DMS53 (cell line): Measurements from ENCODE around the gene SERINC5.
"Not testable (repeated sequence)": the region's sequence is repeated elsewhere in the genome, so short reads cannot be mapped to it uniquely, and the experiment has no call there.

Source experiments
- DNase-seq: peaks from one replicate; lab custom pipeline; 2025; lab: John Stamatoyannopoulos, UW

The SERINC5 gene

DNA sequence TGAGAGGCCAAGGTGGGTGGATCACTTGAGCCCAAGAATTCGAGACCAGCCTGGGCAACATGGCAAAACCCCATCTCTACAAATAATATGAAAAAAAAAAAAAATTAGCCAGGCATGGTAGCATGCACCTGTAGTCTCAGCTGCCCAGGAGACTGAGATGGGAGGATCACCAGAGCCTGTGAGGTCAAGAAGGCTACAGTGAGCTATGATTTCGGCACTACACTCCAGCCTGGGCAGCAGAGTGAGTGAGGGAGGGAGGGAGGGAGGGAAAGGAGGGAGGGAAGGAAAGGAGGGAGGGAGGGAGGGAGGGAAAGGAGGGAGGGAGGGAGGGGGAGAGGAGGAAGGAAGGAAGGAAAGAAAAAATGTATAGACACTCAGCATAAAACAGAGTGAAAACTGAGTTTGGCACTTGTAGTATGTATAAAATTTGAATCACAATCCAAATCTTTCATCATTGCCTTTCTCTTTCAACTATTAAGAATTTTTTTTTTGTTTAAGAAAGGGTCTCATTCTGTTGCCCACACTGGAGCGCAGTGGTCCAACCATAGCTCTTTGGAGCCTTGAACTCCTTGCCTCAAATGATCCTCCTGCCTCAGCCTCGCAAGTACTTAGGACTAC, 27.8 kb downstream of the SERINC5 start:
- no peak for DNase-seq

DNA sequence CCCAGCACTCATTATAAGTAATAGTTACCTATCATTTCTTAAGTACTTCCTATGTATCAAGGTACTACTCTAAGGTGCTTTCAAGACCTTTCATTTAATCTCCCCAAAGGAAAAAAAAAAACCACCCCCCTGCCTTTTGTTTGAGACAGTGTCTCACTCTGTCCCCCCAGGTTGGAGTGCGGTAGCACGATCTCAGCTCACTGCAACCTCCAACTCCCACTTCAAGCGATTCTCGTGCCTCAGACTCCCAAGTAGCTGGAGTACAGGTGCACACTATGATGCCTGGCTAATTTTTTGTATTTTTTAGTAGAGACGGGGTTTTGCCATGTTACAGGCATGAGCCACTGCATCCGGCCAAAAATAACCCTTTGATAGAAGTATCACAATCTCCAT, 29.9 kb downstream of the SERINC5 start:
- no peak for DNase-seq

DNA sequence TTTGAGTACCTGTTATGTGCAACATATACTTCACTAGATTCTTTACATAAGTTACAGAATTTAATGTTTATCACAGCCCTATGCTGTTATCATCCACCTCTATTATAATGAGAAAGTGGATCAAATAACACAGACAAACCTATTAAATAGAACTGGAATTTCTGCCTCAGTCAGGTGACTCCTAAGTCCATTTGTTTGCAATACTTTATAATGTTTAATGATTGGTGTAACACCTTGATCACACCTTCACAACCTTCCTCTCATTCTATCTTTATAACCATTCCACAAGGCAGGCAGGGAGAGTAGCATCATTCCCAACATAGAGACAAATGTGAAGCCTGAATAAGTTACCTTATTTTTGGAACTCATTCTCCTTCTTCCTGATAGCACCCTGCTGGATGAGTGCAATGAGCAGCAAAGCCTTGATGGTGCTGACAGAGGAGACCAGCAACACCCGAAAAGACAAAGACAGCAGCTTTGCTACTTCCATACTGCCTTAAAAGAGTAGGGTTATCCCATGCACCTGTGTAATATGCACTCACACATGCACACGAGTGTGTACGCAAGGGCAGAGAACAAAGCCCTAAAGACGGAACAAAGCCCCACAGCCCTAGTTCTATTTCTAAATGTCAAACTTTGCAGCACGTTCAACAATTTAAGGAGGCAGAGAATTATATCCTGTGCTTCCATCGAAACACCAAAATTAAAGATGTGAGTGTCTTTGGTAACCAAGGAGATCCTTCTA, 30.5 kb downstream of the SERINC5 start:
- DNase-seq = no peak

DNA sequence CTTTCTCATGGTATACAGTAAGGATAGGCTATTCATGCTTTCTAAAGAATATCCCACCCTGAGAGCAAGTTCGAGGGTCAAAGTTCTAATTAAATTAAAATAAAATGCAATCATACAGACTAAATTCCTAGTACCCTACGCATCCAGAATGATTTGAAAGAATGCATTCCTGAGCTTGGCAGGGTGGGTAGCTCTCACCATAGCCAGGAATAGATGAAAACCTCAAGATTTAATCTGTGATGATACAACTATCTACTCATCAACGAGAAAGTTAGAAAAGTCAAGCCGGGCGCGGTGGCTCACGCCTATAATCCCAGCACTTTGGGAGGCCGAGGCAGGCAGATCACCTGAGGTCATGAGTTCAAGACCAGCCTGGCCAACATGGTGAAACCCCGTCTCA, 32.3 kb downstream of the SERINC5 start:
- DNase-seq = no peak

DNA sequence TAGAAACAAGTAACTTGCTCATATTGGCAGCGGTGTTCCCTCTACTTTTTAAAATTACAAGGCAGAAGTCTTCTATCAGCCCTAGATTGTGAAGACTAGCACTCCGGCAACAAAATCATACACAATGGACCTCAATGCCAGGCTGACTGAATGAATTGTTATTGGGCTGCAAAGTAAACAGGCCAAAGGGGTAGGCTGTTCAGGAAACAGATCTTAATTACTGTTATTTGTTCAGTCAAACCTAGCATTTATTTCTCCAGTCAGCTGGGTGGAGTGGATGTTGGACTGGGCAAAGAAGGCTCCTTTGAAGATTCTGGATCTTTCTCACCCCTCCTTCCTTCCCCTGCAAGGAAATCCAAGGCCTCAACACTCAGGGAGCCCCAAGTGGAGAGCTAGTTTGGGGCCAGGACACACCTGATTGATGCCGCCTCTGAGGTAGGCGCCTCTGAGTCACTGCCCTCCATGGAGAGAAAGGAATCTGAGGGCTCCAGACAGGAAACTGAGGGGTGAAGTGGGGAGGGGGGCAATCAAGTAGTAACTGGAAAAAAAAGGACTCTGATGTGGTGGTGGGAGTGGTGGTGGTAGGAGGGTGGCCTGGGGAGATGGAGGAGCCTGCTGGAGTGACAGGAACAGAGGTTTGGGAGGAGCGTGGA, 35.5 kb downstream of the SERINC5 start:
- DNase-seq = no peak

DNA sequence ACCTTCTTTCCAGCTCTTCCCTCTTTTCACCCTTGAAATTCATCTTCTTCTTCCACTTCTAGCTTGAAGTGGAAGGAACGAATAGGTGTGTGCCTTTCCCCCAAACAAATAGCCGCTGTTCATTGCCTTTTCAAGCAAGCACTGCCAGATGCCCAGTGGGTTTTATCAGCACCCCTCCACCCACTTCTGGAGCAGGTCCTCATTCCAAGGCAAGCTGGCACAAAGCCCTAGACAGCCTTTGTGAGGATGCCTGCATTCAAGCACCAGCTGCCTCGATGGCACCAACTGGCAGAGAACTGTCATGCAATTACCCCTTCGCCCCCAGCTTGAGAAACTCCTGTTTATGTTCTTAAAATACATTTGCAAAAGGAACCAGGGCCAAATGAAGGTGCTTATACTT, 36.5 kb downstream of the SERINC5 start:
- DNase-seq = no peak

DNA sequence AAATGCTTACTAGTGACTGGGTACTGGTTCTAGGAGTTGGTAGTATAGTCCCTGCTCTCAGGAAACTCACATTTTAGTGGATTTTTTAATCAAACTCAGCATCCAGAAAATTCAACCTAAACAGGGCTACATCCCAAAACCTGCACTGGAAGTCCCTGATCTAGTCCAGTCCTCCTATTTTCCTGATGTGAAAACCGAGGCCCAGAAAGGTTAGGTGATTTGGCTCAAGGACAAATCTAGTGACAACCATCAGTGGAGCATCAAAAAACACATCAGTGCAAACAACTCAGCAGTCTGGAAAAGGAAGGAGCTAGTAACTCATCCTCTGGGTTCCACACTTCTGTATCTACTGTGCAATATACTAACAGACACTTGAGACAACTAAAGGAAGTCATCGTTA, 38.2 kb downstream of the SERINC5 start:
- no peak for DNase-seq

DNA sequence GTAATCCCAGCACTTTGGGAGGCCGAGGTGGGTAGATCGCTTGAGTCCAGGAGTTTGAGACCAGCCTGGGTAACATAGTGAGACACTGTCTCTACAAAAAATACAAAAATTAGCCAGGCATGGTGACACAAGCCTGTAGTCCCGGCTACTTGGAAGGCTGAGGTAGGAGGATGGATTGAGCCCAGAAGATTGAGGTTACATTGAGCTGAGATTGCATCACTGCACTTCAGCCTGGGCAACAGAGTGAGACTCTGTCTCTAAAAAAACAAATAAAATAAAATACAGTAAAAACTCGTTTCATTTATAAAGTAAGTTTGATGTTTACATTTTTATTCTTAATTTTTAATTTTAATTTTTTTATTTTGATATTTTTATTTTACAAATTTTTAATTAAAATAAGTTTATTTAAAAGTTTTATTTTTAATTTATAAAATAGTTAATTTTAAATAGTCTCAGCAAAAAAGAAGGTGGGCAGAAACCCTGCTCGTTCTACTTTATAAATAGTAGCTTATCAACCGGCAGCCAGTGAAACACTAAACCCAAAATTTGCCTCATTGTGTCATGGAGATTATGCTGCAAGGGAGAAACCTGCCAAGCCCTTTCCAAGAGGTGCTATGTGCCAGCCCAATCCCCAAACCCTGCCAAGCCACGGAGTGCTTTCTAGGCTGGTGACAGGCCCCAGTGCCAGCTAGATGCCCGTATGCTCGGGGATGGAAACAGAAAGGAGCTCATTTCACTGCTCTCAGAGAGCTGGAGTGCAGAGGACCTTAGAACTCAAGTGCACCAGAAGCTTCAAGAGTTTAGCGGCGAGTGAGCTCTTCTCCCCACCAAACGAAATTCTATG, 38.9 kb downstream of the SERINC5 start:
- no peak for DNase-seq

DNA sequence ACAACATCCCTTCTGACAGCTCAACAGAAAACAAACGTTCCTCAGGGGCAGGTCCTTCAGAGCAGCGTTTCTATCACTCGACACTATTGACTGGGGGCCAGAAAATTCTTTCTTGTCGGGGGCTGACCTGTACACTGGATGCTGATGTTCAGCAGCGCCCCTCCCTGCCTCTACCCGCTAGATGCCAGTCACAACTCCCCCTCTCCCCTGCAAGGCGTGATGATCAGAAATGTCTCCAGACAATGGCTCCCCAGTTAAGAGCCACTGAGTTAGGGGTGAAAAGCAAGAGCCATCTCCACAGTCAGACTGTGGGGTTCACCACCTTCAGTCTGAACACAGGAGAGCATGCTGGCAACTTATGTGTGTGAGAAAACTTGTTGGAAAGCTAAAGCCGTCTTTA, 39.8 kb downstream of the SERINC5 start:
- DNase-seq = no peak

DNA sequence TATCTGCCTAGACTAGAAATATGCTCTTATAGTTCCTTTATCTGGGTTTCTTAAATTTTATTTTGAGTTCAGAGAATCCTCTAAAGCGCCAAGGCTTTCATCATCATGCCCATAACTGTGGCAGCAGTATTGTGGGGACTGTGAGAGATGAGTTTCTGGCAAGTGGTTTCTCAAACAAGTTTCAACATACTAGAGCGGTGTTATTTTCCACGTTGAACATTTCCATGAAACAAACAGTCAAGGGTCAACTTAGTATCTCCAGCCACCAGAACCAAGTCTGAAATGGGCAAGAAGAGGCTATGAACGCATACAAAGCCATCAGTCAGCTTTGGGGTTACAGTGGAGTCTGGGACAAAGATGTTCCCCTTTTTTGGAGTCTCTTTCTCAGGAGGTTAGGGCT, 40.3 kb downstream of the SERINC5 start:
- no peak for DNase-seq

DNA sequence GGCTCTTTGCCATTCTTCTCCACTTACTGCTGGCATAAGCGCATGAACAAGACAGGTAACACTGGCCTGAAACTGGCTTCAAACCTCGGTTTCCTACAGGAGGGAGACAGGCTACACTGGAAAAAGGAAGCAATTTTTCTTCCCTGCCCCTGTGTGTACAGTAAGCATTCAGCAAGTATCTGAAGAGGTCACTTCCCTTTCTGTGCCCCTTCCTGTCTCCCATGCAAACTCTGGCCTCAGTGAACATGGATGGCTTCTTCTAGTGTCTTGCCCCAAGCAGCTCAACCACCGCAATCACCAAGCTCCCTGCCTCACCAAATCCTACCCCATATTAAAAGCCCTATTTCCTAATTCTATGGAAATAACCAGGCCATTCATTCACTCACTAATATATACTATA, 42.4 kb downstream of the SERINC5 start:
- peak; percentile 8 for DNase-seq

DNA sequence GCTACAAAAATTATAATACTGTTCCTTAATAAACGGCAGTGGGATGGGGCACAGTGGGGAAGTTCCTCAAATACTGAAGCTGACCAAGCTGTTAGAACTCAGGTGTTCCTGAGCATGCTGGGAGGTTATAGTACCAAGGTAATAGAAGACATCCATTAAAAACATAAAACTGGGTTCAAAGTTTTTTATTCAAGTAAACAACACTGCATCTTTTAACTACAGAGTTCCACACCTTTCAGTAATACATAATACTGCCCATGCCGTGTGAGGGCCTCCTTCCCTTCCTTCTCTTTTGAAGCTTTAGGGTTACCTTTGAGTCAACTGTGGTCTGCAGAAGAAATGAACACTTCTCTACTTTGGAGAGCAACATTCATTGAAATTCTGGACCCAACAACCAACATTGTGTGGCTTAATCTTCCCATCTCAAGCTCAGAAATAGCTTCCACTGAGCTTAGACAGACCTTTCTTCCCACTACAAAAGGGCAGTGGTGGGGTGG, 43.6 kb downstream of the SERINC5 start:
- DNase-seq = no peak

DNA sequence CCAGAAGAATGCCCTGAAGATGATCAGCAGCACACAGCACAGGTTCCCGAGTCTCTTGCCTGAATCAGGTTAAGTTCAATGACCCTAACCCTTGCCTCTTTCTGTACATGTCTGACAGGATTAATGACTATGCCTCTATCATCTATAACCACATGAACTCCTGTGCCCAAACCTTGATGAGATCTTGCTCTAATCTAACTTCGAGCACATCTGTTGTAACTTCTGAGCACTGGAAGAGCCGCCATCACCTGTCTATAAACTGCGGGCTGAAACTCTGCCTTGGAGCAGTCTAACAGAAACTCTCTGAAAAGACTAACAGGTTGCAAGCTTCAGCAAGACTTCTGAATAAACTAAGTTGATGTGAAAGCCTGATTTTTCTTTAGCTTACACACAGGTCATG, 44.5 kb downstream of the SERINC5 start:
- DNase-seq = no peak

DNA sequence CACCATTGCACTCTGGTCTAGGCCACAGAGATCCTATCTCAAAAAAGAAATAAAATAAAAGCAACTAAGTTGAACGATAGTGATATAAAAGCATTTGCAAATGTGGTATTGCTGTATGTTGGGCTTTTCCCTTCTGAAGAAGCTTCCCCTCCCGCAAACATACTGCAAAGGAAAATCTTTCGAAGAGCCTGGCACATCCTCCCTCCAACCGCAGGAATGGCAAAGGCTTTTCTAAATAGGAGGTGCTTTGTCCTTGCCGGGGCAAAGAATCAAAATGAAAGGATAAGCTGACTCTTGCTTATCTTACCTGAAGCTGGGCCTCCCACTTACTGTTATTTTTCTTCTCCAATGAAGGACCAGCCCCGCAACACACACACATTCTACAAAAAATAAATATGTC, 45.8 kb downstream of the SERINC5 start:
- no peak for DNase-seq

DNA sequence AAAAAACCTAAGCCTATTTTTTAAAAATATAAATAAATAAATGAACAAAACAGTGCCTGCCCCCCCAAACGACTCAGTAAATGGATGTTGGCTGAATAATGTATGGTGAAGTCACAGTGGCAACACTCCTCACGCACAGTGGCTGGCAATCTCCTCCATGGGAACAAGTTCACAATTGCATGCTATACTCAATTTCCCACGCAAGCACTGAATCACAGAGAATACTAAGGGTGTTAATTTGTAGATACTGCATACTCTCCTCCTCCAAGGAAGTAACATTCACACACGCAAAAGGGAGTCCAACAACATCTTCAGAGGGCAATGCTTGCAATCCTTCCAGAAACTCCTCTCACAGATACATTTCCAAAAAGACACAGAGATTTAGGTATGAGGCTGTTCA, 47.5 kb downstream of the SERINC5 start:
- DNase-seq = no peak

DNA sequence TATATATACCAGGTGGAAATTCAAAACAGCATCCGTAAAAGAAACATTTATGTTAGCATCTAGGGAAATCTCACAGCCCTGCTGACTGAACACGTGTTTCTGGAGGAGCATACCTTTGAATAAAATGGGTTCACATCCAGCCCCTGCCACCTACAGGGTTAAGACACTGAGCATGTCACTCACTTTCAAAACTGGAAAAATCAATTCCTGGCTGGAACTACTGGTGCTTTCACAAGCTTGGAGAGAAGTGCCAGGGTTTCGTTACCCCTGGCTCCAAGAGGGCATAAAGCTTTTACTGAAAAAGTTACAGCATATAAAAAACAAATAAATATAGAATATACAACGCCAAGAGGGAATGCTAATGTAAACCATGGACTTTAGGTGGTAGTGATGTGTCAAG, 48.0 kb downstream of the SERINC5 start:
- DNase-seq = no peak

DNA sequence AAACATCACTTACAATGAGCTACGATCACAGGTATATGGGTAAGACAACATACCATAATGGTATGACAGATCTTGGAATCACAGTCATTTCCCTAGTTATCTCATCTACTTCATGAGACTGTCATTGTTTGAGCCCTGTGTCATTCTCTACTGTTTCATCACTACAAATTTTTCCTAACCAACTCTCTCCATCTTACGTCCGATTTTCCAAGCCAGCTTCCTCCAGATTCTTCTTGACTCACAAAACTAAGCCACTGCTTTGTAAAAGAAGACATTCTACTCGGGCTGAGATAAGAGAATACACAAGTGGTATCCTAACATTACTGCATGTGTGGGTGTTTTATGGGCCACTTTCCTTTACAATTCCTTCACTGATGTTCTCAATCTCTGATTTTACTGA, 49.6 kb downstream of the SERINC5 start:
- no peak for DNase-seq

DNA sequence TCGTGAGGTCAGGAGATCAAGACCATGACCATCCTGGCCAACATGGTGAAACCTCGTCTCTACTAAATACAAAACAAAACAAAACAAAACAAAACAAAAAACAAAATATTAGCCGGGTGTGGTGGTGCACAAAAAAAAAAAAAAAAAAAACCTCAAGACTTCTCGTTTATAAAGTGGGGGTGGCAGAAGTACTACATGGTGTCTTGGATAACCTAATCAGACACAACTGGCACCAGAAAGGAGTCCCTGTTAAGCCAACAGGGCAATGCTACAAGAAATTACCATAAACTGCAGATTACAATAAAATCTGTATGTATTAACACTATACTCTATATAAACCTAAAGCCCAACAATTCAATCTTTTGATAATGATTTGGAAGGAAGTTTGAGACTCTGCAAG, 50.0 kb downstream of the SERINC5 start:
- no peak for DNase-seq

DNA sequence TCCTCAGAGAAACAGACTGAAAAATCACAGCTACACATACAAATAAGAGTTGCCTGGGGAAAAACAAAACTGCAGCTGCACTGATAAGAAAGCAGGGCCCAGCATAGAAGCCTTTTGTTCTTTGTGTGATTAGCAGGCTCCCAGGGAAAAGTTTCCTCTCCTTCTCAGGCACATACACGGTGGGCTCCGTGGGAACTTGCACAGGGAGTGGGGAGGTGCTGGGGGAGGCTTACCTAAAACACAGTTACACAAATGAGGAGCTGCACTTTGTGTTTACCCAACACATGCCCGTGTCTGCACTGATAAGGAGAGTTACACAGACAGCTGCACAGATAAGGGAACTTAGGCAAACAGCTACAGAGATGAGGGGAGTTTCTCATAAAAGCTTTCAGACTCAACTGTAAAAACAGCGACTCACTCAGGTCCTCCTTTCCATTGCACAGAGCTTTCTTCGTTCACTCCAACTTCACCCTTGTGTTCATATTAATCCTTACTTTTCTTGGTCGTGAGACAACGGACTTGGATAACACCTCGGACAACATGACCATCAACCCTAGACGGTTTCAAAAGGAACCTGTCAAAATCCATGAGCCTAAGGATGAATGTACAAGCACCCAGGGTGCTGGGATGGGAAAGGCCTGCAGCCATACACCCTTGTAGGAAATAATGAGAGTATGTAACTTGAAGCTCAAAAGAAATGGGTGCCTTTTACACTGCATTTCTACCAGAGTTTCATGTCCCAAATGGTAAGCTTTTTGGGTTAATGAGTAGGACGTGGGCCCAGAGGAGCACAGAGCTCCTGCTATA, 50.8 kb downstream of the SERINC5 start:
- DNase-seq = peak; percentile 11

DNA sequence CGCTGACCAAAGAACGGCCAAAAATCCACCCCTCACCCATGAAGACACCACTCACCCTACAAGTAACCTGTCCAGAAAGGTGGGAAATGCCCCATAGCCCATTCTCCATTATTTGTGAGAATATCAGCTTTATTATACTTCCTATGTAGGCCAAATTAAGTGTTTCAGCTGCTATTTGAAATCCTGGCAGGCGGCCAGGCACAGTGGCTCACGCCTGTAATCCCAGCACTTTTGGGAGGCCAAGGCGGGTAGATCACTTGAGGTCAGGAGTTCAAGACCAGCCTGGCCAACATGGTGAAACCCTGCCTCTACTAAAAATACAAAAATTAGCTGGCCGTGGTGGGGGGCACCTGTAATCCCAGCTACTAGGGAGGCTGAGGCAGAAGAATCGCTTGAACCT, 54.1 kb downstream of the SERINC5 start:
- DNase-seq = not testable (repeated sequence)

DNA sequence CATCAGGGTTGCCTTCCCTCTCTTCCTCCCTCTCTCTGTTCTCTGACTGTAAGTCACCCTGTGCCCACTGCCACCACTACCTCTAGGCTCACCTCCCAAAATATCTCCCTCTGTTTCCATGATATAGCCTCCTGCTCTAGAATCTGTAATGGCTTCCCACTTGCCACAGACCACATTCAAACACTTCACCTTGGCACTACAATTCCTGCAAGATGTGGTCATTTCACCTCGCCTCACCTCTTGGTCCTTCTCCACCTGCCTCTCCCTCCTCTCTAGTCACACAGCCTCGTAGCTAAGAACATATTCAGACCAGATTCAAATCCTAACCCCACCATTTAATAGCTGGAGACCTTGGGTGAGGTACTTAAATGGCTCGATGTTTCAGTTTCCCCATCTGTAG, 56.9 kb downstream of the SERINC5 start:
- no peak for DNase-seq

DNA sequence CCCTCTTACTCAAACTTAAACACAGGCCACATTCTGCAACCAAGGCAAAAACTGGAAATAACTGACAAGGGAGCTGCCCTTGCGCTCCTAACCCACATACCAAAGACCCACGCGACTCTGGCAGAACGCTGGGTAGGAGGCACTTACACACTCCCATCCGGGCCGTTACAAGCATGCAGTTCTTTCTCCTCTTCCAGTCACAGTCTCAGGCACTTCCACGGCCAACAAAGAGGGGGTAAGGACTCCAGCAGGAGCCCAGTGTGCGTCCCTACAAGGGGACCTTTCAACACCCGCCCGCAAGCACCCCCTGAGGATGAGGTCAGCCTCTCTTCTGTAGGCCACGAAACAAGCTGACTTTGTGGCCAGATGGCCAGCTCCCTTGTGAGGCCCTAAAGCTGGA, 57.4 kb downstream of the SERINC5 start:
- no peak for DNase-seq
